GM19238 (cell line): ENCODE results near the gene KRT81.
"Not testable (repeated sequence)": the region's sequence is repeated elsewhere in the genome, so short reads cannot be mapped to it uniquely, and the experiment has no call there.

ENCODE experiments used
- DNase-seq: peaks from one replicate; pipeline ENCODE4 v3.0.0; 2011; ENCODE audit warnings: low spot score; ENCODE audit not compliant: insufficient read length

The KRT81 gene

DNA sequence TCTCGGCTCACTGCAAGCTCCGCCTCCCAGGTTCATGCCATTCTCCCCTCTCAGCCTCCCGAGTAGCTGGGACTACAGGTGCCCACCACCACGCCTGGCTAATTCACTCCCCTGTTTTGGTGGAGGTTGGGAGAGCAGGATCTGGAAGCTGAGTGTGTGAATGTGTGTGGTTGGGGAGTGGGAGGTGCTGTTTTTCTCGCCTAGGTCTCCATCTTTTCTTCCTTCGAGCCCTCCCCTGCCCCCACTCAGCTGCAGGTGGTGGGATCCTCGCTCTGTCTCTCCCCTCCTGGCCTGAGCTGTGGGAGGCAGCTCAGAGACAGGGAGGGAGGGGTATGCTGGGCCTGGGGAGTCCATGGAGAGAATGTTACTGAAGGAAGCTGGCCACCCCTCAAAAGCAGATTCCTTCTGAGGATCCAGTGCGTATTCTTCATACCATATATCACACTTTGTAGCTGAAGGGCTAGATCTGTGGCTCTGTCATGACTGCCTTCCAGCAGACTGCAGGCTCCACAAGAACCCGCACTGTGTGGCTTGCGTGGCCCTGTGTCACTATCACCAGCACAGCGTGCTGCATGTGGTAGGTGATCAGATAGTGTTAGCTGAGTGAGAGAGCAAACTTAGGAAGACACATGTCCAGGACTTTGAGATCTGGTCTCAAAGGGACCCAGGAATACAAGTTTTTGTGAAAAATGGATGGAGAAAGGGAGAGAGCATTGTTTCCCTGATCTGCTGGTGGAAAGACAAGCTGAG, 27.1 kb upstream of the KRT81 start:
- no peak for DNase-seq

GRCh38 chr12:52317468-52318052, 26.2 kb upstream of the KRT81 start:
- no peak for DNase-seq

DNA sequence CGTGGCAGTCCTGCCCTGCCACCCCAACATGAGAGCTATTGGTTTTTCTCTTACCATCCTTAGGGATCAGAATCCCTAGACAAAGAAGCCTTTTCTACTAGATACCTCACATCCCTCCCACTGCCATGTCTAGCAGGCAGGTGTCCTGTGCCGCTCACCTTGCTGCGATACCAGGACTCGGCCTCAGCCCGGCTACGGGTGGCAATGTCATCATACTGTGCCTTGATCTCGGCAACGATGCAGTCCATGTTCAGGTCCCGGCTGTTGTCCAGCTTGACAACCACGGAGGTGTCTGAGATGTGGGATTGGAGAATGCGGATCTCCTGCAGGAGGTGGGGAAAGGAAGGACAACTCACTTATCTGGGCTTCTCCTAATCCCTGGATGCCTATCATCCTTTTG, 25.4 kb upstream of the KRT81 start:
- no peak for DNase-seq

GRCh38 chr12:52316290-52316689, 25.0 kb upstream of the KRT81 start:
- DNase-seq: no peak

DNA sequence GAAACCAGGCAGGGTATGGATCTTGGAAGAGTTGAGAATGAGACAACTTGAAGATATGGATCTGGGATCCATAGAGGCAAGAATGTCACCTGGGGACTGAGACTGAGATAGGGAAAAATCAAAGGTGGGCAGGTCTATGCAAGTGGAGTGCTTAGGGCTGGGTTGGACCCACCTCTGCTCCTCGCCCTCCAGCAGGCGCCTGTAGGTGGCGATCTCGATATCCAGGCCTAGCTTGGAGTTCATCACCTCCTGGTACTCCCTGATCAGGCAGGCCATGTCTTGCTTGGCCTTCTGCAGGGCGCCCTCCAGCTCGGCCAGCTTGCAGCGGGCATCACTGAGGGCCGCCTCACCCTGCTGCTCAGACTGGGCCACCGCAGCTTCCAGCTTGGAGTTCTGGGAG, 24.4 kb upstream of the KRT81 start:
- not testable (repeated sequence) for DNase-seq

DNA sequence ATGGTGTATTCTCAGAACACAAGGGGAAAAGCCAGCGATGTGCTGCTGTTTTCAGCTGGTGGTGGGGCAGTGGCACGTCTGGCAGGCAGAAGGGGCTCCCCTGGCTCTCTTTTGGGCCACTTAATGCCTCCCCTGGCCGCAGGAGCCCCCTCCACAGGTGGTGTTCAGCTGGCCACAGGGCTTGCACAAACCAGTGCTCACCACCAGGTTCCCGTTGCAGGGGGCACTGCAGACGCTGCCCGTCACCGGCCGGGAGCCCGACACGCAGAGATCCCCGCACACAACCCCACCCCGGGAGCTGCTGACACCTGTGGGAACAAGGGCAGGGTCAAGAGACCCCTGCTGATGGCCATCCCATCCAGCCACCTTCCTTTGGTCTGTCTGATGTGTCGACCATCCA, 23.2 kb upstream of the KRT81 start:
- no peak for DNase-seq

DNA sequence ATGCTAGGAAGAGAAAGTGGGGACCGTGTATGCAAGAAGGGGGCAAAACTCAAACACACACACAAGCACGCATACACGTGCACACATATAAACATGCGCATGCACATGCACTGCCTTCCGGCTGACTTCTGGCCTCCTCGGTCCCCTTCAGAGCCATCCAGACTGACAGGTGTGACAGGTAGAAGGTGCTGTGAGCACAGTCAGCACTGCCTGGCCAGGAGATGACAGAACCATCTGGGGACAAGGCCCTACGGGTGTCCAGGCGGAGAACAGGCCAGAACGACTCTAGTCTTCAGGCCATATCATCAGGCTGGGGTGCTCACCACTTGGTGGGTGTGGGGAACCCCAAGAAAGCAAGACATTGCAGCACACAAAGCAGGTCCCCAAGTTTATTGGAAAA, 22.6 kb upstream of the KRT81 start:
- no peak for DNase-seq

GRCh38 chr12:52313461-52313860, 22.1 kb upstream of the KRT81 start:
- DNase-seq: no peak

GRCh38 chr12:52312086-52312485, 20.8 kb upstream of the KRT81 start:
- no peak for DNase-seq

DNA sequence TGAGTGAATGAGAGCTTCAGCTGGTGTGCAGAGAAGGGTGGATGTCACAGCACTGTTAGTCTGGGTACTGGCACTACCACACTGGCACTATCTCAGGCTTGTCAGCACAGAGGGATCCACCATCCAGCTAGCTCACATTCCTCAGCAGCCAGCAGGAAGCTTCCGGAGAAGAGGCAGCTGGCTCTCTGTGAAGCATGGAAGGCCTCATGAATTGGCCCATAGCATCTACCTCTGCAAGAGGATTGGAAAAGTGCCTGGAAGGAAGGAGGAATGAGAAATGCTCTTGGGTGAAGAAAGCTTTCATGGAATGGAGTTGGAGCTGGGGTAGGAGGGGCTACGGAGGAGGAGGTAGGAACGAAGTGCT, 19.9 kb upstream of the KRT81 start:
- DNase-seq: no peak

- no peak for DNase-seq
Measured at GRCh38 chr12:52310622-52311284, 19.4 kb upstream of the KRT81 start.

GRCh38 chr12:52308806-52309425, 17.6 kb upstream of the KRT81 start:
- DNase-seq: no peak

DNA sequence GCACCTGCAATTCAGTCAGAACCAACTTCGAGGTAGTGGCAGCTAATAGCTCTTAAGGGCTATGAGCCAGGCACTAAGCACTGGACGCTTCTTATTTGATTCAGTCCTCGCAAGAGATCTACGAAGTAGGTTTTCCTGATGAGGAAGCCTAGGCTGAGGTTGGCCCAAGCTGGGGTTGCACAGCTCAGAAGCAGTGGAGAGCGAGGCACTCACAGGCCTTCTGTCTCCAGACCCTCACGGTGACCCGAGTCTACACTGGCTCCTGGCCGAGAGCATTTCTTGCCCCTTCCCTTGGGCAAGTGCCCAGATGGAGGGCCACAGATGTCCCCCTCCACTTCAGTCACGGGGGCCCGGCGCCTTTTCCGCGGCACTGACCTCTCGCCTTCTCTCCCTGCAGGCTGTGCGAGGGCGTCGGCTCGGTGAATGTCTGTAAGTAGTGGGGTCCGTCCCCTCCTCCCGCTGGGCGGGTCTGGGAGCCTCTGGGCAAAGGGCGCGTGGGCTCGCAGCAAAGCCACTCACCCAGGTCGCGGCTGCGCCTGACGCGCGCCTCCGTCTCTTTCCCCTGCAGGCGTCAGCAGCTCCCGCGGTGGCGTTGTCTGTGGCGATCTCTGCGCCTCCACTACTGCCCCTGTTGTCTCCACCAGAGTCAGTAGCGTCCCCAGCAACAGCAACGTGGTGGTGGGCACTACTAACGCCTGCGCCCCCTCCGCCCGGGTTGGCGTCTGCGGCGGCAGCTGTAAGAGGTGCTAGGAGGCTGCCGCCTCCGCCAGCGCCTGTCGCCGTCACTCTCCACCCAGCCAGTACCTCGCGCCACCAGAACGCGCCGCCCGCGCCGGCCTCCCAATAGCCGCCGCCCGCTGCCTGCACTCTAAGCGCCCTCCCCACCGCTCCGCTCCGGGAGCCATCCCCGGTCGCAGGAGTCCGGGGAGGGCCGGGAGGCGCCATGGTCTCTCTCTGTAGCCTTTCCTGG, 16.8 kb upstream of the KRT81 start:
- DNase-seq: no peak

GRCh38 chr12:52306731-52307130, 15.4 kb upstream of the KRT81 start:
- no peak for DNase-seq

DNA sequence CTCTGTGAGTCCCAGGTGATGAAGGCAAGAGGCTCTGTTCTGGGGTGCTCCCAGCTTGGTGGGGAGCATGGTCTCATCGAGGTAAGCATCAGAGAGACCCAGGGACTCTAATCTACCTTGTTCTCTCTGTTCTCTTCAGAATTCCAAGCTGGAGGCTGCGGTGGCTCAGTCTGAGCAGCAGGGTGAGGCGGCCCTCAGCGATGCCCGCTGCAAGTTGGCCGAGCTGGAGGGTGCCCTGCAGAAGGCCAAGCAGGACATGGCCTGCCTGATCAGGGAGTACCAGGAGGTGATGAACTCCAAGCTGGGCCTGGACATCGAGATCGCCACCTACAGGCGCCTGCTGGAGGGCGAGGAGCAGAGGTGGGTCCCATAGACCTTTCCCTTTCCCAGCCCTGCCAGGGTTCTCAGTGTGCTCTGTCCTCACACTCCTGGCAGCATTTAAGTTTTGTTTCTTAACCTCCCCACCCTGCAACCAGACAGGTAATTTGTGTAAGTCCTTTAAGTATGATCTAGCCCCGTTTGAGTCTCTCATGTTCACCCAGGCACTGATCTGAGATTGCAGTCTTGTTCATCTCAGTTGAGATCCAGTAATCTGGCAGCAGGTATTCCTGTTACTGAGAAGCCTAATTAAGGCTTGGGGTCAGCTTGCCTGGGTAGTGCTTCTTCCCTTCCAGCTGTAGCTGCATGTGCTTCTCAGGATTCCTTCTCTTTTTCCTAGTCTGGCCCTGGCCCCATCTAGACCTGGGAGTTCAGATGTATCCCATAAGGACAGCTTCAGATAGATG, 14.8 kb upstream of the KRT81 start:
- no peak for DNase-seq

DNA sequence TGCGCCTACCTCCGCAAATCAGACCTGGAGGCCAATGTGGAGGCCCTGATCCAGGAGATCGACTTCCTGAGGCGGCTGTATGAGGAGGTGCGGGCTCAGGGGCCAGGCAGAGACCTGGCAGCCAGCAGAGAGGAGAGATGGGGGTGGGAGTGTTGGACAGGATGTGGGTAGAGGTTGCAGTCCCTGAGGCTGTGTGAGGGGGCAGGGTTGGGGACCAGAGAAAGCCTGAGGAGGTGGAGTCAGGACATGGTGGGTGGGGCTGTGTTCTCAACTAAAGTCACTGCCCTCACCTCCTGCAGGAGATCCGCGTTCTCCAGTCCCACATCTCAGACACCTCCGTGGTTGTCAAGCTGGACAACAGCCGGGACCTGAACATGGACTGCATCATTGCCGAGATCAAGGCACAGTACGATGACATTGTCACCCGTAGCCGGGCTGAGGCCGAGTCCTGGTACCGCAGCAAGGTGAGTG, 13.6 kb upstream of the KRT81 start:
- DNase-seq: not testable (repeated sequence)

GRCh38 chr12:52302242-52302914, 11.0 kb upstream of the KRT81 start:
- not testable (repeated sequence) for DNase-seq

GRCh38 chr12:52301721-52302120, 10.4 kb upstream of the KRT81 start:
- not testable (repeated sequence) for DNase-seq

GRCh38 chr12:52300796-52301691, 9.7 kb upstream of the KRT81 start:
- DNase-seq: no peak
